ENCODE results near the gene DNAJB11.

The DNAJB11 gene

GRCh38 chr3:186594591-186595113, 24.1 kb downstream of the DNAJB11 start:
- no peak for DNase-seq (ENCODE audit: low read depth in 1 of 2, low spot score in 1 of 2)

DNA sequence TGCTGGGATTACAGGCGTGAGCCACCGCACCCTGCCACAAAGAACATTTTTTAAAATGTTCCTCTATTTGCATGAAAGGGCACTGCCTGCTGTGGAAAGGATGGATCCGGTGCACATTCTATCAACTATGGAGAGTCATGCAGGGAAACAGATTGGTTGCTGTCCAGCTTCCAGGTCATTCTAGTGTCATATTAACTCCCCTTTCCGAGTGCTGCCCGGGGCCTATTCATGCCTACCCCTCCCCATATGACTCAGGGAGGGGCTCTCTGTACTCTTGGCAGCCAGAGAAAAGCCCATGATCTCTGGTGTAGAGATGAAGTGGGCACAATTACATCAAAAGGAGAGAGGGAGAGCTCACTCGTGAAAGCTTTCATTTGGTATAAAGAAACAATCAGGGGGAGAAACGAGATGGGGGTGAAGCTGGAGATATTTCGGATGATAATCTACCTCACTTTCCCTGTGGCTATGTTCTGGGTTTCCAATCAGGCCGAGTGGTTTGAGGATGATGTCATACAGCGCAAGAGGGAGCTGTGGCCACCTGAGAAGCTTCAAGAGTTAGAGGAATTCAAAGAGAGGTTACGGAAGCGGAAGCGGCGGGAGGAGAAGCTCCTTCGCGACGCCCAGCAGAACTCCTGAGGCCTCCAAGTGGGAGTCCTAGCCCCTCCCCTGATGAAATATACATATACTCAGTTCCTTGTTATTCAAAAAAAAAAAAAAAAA, 26.2 kb downstream of the DNAJB11 start:
- no peak for DNase-seq (ENCODE audit: low read depth in 1 of 2, low spot score in 1 of 2)

- DNase-seq (ENCODE audit: low read depth in 1 of 2, low spot score in 1 of 2): no peak
These were observed 27.7 kb downstream of the DNAJB11 start for GRCh38 chr3:186598108-186598784.

DNA sequence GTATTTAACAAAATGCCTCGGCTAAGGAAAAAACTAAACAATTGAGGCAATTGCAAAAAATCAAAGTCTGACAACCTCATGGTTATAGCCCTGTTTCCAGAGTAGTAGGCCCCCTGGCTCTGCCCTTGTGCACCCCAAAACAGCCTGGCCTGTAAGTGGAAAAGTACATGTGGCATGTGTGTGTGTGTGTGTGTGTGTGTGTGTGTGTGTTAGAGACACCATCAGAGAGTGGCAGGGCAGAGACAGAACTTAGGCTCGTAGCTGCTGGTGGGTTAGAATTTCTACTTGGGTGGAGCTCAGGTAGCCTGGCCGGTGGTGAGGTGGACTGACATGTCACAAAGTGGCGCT, 28.2 kb downstream of the DNAJB11 start:
- no peak for DNase-seq (ENCODE audit: low read depth in 1 of 2, low spot score in 1 of 2)

DNA sequence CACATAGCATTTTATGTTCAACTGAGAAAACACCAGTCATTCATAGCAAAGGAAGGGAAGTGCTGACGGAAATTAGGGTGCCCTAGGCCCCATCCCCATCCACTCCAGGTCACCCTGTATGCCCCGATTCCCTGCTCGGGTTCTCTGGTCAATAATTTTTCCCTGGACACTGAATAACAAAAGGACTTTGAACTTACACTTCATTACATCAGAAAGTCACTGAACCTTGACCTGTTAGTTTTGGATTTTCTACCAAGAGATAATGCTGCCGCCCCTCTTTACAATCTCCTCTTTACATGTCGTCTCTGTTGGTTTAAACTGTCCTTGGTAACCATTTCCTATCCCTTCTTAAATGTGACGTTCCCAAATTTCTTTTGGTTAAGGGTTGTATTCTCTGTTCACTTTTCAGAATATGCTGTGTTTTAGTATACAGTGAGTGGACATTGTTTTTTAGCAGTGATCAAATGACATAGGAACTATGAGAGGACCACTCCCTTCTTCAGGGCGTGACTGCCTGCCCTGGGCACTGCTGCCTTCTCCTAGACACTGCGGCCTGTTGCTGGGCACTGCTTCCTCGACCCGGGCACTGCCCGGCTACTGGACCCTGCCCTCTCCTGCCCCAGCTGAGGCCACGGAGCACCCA, 28.7 kb downstream of the DNAJB11 start:
- no peak for DNase-seq (ENCODE audit: low read depth in 1 of 2, low spot score in 1 of 2)

GRCh38 chr3:186599785-186600166, 29.3 kb downstream of the DNAJB11 start:
- no peak for DNase-seq (ENCODE audit: low read depth in 1 of 2, low spot score in 1 of 2)

GRCh38 chr3:186600896-186601295, 30.4 kb downstream of the DNAJB11 start:
- no peak for DNase-seq (ENCODE audit: low read depth in 1 of 2, low spot score in 1 of 2)

- no peak for DNase-seq (ENCODE audit: low read depth in 1 of 2, low spot score in 1 of 2)
These were observed 32.6 kb downstream of the DNAJB11 start for GRCh38 chr3:186603159-186603558.

DNA sequence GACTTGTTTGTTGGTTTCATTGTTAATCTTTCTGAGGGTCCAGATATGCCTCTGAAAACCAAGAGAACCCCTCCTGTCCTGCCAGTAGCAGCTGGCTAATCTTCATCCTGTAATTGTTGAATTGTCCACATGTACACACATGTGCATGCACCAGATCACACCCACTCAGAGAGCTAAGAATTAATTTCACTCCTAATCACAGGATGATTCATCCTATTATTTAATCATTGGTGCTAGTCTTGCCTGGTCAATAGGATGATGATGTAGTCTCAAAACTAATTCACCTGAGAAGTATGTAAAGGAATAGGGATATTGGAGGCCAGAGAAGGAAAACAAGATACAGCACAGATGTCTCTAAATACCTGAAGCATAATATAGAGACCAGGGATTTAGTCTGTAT, 34.6 kb downstream of the DNAJB11 start:
- DNase-seq (ENCODE audit: low read depth in 1 of 2, low spot score in 1 of 2): no peak

DNA sequence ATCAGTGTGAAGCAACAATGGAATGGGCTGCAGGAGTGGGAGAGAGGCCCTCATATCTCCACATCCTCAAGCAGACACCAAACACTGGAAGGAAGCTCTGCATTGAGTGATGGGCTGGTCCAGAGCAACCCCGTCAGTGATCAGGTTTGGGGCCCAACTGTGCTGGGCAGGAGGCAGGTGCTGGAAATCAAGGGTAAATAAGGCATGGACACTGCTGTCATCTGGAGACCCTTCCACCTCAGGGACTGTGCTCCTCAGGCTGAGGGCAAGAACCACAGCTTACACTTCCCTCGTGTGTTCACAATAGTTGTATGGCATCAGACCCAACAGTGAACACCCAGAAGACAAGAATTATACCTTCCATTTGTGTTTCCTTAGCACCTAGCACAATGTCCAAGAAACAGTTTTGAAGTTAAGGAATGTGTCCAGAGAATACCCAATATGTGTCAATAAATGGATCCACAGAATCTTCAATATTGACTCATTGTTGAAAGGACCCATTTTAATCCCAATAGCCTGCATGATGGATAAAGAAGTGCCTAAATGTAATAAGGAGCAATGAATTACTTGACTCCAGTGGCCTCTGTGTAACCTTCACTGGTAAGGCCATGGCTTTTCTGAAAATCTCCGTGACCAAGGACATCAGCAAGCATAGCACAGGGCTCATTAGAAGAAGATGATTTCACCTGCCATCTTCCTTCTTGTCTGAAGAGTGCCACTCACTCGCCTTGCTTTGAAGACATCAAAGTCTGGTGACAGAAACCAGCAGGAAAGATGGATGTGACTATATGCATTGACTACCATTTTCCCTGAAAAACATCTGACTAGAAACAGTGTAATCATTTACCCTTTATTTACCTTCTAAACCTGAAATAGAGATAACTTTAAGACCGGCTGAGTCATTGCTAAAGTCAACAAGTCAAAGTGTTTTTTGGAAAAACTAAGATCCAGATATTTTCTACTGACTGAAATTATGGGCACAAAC, 35.3 kb downstream of the DNAJB11 start:
- DNase-seq (ENCODE audit: low read depth in 1 of 2, low spot score in 1 of 2): no peak

DNA sequence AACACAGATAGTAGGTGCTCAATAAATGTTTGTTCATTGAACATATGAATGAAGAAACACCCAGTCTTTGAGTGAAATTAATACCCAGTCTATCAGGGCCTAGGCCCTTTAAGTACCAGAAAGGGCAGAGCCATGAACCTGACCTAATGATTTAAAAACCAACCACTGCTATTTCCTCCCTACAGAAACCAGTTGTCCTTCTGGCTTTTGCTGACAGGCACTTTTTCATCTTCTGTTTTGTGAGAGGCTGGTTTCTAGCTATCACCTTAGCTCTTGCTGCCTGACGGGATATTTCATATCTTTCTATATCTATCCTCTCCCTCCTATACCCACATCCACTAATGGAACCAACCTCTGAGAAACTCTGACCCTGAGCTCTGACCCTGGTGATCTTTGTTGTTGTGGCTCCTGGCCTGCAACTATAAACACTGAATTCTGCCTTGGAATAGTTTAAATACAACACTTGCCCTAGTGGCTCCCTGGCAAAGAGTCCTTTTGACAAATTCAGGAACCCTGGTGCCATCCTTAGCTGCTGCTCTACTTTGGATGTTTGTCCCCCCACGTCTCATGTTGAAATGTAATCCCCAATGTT, 38.2 kb downstream of the DNAJB11 start:
- no peak for DNase-seq (ENCODE audit: low read depth in 1 of 2, low spot score in 1 of 2)

DNA sequence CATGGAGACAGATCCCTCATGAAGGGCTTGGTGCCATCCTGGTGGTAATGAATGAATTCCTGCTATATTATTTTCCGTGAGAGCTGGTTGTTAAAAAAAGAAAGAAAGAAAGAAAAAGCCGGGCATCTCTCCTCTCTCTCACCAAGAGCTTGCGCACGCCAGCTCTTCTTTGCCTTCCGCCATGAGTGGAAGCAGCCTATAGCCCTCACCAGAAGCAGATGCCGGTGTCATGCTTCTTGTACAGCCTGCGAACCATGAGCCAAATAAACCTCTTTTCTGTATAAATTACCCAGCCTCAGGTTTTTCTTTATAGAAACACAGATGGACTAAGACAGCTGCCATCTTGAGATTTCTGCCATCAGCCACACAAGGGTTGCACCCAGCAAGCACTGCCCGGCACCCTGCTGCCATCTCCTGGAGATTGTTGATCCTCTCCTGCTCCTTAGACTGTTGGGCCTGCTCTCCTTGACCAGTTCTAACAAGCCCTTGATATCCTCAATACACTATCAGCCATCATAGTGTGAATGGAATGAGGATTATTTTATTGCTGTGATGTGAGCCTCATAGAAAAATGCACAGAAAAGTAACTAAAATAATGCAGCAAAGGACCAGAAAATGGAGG, 38.8 kb downstream of the DNAJB11 start:
- no peak for DNase-seq (ENCODE audit: low read depth in 1 of 2, low spot score in 1 of 2)

DNA sequence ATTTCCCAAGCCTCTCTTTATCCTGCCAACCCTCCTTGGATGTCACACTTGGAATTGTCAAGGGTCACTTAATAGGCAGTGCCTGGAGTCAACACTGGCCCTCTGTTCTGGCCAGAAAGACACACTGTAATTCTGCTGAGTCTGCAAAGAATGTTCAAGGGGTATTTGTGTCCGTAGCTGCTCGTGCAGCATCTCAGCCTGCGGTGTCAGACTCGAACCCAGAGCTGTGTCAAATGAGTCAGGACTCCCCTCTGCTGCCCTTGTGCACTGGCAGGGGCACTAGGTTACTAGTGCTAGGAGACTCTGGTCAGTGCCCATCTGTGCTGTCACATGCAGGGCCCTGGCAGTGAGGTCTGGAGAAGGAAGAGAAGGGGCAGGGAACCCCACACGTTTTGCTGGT, 41.5 kb downstream of the DNAJB11 start:
- no peak for DNase-seq (ENCODE audit: low read depth in 1 of 2, low spot score in 1 of 2)

DNA sequence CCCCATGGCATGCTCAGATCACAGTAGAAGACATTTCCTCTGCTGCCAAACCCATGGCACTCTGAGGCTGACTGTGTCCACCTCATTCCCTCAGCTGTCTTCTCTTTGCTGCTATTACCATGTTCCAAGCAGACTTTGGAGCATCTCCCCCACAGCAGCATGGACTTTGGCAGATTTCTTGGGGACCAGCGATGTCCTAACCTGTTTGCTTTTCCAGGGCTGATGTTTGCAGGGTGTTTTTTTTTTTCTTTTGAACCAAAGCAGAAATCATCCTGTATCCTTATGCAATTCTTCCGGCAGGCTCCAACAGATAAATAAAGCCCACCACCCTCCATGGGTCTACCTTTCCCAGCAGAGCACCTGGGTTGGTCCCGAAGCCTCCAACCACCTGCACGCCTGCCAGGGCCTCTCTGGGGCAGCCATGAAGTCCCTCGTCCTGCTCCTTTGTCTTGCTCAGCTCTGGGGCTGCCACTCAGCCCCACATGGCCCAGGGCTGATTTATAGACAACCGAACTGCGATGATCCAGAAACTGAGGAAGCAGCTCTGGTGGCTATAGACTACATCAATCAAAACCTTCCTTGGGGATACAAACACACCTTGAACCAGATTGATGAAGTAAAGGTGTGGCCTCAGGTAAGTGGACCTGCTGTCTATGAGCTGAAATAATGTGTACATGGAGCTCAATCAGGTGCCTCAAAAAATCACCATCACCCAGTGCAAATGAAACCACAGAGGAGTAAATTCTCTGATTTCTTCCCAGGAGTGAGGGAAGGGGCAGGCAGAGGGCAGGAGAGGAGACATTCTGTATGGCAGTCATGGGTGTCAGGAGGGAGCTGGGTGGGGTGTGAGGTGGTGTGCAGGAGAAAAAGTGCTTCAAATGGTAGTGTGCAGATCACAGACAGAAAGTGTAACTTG, 42.5 kb downstream of the DNAJB11 start, which contains the start of gene AHSG:
Gene AHSG, plus strand, starts transcription at position 340 of the 916 bp plus-strand sequence. Its CDS starts 82 bp downstream, at position 422.
- DNase-seq (ENCODE audit: low read depth in 1 of 2, low spot score in 1 of 2): no peak

DNA sequence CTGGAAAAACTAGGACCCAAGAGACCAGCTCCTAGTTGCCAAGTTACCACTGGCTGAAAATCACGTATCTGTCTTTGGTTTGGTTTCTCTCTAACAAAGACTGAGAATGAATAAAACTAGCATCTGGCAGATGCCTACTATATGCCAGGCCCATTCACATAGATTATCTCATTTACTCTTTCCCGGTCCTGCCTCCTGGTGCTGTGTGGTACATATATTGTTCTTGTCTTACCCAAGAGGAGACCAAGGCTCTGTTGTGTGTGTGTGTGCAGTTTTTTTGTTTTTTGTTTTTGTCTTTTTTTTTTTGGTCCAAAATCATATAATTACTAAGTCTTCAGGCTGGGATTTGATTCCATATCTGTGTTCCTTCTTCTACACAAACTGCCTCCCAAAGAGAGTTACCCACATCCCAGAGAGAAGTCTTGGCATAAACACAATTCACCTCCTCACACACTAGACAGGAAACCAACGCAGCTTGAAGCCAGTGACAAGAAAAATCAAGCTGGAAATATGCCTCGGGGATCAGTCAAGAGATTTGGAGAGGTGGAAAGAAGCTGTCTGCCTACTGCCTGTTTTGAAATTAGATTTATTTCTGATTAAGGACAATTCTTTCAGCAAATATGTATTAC, 43.2 kb downstream of the DNAJB11 start:
- DNase-seq (ENCODE audit: low read depth in 1 of 2, low spot score in 1 of 2): no peak

DNA sequence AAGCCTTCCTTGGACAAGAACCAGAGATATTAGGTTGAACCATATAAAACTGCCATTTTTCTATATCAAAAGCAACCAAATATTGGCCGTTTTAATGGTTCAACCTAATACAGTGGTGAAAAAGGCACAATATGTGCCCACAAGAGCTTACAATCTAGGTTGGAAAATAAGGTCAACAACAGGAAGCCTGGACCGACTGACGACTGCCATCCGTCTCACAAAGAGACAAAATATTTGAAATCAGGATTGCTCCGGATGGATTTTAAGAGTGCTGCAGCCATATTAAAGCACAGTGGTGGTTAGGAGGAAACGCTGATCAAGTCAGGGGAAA, 43.7 kb downstream of the DNAJB11 start:
- DNase-seq (ENCODE audit: low read depth in 1 of 2, low spot score in 1 of 2): no peak

DNA sequence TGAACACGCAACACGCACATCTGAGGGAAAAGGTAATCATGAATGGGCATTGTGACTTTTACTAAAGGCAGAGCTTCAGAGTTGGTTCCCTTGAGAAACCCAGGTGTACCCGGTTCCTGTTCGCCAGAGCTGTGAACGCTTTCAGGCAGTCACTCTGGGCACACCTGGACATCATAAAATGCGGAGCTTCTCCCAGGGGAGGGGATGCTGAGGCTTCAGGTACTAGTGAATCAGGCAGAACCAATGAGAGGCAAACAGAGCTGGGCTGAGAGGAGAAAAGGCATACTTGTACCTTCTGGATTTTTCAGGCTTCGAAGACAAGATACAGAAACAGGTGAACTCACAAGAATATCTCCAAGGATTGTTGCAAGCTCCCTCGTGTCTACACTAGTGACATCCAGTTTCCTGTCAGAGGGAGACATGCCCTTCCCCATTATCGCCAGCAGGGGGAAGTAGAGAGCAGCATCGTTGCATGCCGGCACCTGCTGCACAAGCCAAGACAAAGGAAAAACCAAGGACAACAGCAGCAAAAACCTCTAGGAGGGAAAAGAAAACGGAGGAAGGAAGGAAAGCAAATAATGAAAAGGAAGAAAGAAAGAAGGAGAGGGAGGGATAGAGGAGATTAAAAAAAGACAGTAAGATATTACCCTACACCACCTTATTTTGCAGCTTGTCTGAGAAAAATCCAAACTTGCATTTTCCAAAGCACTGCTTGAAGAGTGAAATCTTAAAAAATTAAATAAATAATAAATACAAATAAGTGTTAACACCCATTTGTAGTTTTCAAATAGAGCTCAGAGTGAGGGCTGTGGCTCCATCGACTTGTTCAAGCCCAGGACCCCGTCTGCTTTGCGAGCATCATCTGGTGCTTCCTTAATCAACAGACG, 44.3 kb downstream of the DNAJB11 start:
- peak; percentile 49 to 76 for DNase-seq (ENCODE audit: low read depth in 1 of 2, low spot score in 1 of 2)

DNA sequence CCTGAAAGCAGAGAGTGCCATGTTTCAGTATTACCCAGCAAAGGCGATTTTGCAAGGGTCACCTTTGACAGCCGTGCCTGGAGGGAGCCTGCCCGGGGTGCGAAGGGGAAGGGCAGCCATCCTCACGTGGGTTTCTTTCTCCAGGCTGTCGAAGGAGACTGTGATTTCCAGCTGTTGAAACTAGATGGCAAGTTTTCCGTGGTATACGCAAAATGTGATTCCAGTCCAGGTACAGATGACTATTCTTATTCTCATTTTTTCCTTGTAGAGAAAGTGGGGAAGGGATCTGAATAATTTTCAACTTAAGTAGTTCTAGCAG, 45.7 kb downstream of the DNAJB11 start:
- no peak for DNase-seq (ENCODE audit: low read depth in 1 of 2, low spot score in 1 of 2)

All from activated CD4-positive, alpha-beta T cell treated with anti-CD3 and anti-CD28 coated beads, Interleukin-2, amount 50 U/mL, for 24 hours (primary cell).